Hepatocyte (in vitro differentiated cells): Measurements from ENCODE around the gene TENM4. TPM values are rescaled to one million over a fixed set of nuclear protein-coding genes. Genes with fewer than 3 reads are reported as not detected.

Experiments
- DNase-seq: peaks from one replicate; pipeline ENCODE4 v3.0.0-alpha.2; 2016; ENCODE audit warnings: low spot score
- H2AFZ ChIP-seq: fragments of 200-600 bp; sonication (generic); 2 replicates; pipeline ENCODE4 v1.6.0; 2016; ENCODE audit warnings: antibody characterized with exemption, mild to moderate bottlenecking
- H3K27ac ChIP-seq: fragments of 200-600 bp; sonication (generic); 2 replicates; pipeline ENCODE4 v1.5.1; 2016; ENCODE audit warnings: mild to moderate bottlenecking
- H3K27me3 ChIP-seq: fragments of 200-600 bp; sonication (generic); 2 replicates; pipeline ENCODE4 v1.6.1; 2016
- H3K36me3 ChIP-seq: fragments of 200-600 bp; sonication (generic); replicated peaks from 2 replicates; pipeline ENCODE4 v1.5.1; 2016; ENCODE audit warnings: low read depth; ENCODE audit not compliant: insufficient read depth
- H3K4me1 ChIP-seq: fragments of 200-600 bp; sonication (generic); 2 replicates; pipeline ENCODE4 v1.5.1; 2016; ENCODE audit warnings: mild to moderate bottlenecking, moderate library complexity; ENCODE audit not compliant: insufficient read depth
- H3K4me2 ChIP-seq: fragments of 200-600 bp; sonication (generic); 2 replicates; pipeline ENCODE4 v1.6.0; 2016
- H3K4me3 ChIP-seq: fragments of 200-600 bp; sonication (generic); 2 replicates; pipeline ENCODE4 v1.5.1; 2016; ENCODE audit warnings: mild to moderate bottlenecking
- H3K79me2 ChIP-seq: fragments of 200-600 bp; sonication (generic); 2 replicates; pipeline ENCODE4 v1.6.0; 2017; ENCODE audit warnings: mild to moderate bottlenecking
- H3K9me2 ChIP-seq: fragments of 200-600 bp; sonication (generic); replicated peaks from 2 replicates; pipeline ENCODE4 v1.6.0; 2017; ENCODE audit warnings: mild to moderate bottlenecking; ENCODE audit not compliant: insufficient read depth
- H3K9me3 ChIP-seq: fragments of 200-600 bp; sonication (generic); 2 replicates; pipeline ENCODE4 v1.5.1; 2016; ENCODE audit warnings: low read depth, mild to moderate bottlenecking
- H4K20me1 ChIP-seq: fragments of 200-600 bp; sonication (generic); 2 replicates; pipeline ENCODE4 v1.6.0; 2016; ENCODE audit warnings: mild to moderate bottlenecking; ENCODE audit not compliant: insufficient read depth, poor library complexity, severe bottlenecking
- CTCF ChIP-seq: fragments of 200-600 bp; sonication (generic); IDR thresholded peaks from 2 replicates; pipeline ENCODE4 v1.5.1; 2016; ENCODE audit warnings: antibody characterized with exemption, mild to moderate bottlenecking; ENCODE audit not compliant: poor library complexity
- EZH2 ChIP-seq: fragments of 200-600 bp; sonication (generic); IDR thresholded peaks from 2 replicates; pipeline ENCODE4 v1.6.1; 2016; ENCODE audit warnings: antibody characterized with exemption, mild to moderate bottlenecking, borderline replicate concordance
- EZH2phosphoT487 ChIP-seq: fragments of 200-600 bp; sonication (generic); IDR thresholded peaks from one replicate; pipeline ENCODE4 v1.6.1; 2018; ENCODE audit warnings: antibody characterized with exemption, mild to moderate bottlenecking, low read depth, moderate library complexity; ENCODE audit not compliant: unreplicated experiment, severe bottlenecking
- WGBS: methylation state at CpG from one replicate; pipeline ENCODE4 v1.1.6; 2016; ENCODE audit warnings: low lambda C conversion rate; ENCODE audit errors: missing lambda C conversion rate; 5-methylcytosine and 5-hydroxymethylcytosine counted together
- polyA plus RNA-seq: library from polyadenylated mRNA; unstranded; fragments of >200 nt; fragmentation: Nextera tagmentation; extraction: Ambion mirVana; gene quantifications from 2 replicates; pipeline ENCODE4 v1.2.1, GENCODE V29; 2016
- total RNA-seq: library from RNA; depleted of rRNA; stranded (reverse); fragments of >200 nt; gene quantifications from 2 replicates; pipeline ENCODE4 v1.2.3, GENCODE V29; 2014

TENM4 gene
- total and polyA plus RNA-seq, 2 experiments from 2014 or later = 18.4 to 18.7 TPM

GRCh38 chr11:79348976-79349682 is 91.7 kb downstream of the TENM4 start:
- no peak for TF ChIP-seq CTCF
- no peak for TF ChIP-seq EZH2
- no peak for TF ChIP-seq EZH2phosphoT487
- no peak overlapping the region for H3K4me2 ChIP-seq
- no peaks in the 10 kb centered on the region for H3K36me3 ChIP-seq
- H4K20me1 ChIP-seq = no peaks in the 10 kb centered on the region
- no peak overlapping the region for H3K27ac ChIP-seq
- H3K4me3 ChIP-seq = no peak overlapping the region
- no peaks in the 10 kb centered on the region for H3K27me3 ChIP-seq
- no peak for DNase-seq
- H3K4me1 ChIP-seq = peaks cover 4% of the 10 kb centered on the region
- no peak overlapping the region for H2AFZ ChIP-seq
- H3K79me2 ChIP-seq = no peaks in the 10 kb centered on the region
- WGBS = 87% methylated on average over 5 of the region's 5 CpGs
- no peaks in the 10 kb centered on the region for H3K9me2 ChIP-seq
- no peaks in the 10 kb centered on the region for H3K9me3 ChIP-seq

- Histone ChIP-seq H3K4me1 (no peaks in the 10 kb centered on the region), H2AFZ (no peak overlapping the region), H3K9me3 (no peaks in the 10 kb centered on the region), H3K4me3 (no peak overlapping the region), H3K4me2 (no peak overlapping the region), H3K36me3 (no peaks in the 10 kb centered on the region), H3K27me3 (no peaks in the 10 kb centered on the region), H3K27ac (no peak overlapping the region), H3K9me2 (no peaks in the 10 kb centered on the region), H4K20me1 (peaks cover 7% of the 10 kb centered on the region), H3K79me2 (no peaks in the 10 kb centered on the region)
- DNase-seq = no peak
- 78% methylated on average over 8 of the region's 8 CpGs for WGBS
- TF ChIP-seq CTCF (no peak), EZH2 (no peak), EZH2phosphoT487 (no peak)
Observed at GRCh38 chr11:79346021-79346420, 94.8 kb downstream of the TENM4 start.

- H3K4me1 ChIP-seq = no peaks in the 10 kb centered on the region
- no peak overlapping the region for H3K4me2 ChIP-seq
- 69% methylated on average over 3 of the region's 3 CpGs for WGBS
- no peak overlapping the region for H3K27ac ChIP-seq
- H3K27me3 ChIP-seq = no peaks in the 10 kb centered on the region
- H3K9me3 ChIP-seq = no peaks in the 10 kb centered on the region
- no peak for DNase-seq
- H2AFZ ChIP-seq = no peak overlapping the region
- H3K79me2 ChIP-seq = no peaks in the 10 kb centered on the region
- H3K4me3 ChIP-seq = no peak overlapping the region
- no peaks in the 10 kb centered on the region for H3K36me3 ChIP-seq
- no peaks in the 10 kb centered on the region for H3K9me2 ChIP-seq
- H4K20me1 ChIP-seq = peaks cover 7% of the 10 kb centered on the region
- TF ChIP-seq CTCF (no peak), EZH2phosphoT487 (no peak), EZH2 (no peak)
Observed at GRCh38 chr11:79344753-79345294, 96.0 kb downstream of the TENM4 start.
